GM21723 (cell line): ENCODE results near the gene ZBTB7B.
"Not testable (repeated sequence)": the region's sequence is repeated elsewhere in the genome, so short reads cannot be mapped to it uniquely, and the experiment has no call there.

ENCODE experiments used
- ATAC-seq: cut with Tn5 transposase; IDR thresholded peaks from one replicate; pipeline ENCODE4 v1.9.1; 2021; ENCODE audit warnings: mild to moderate bottlenecking, moderate library complexity; ENCODE audit not compliant: unreplicated experiment

Gene ZBTB7B

DNA sequence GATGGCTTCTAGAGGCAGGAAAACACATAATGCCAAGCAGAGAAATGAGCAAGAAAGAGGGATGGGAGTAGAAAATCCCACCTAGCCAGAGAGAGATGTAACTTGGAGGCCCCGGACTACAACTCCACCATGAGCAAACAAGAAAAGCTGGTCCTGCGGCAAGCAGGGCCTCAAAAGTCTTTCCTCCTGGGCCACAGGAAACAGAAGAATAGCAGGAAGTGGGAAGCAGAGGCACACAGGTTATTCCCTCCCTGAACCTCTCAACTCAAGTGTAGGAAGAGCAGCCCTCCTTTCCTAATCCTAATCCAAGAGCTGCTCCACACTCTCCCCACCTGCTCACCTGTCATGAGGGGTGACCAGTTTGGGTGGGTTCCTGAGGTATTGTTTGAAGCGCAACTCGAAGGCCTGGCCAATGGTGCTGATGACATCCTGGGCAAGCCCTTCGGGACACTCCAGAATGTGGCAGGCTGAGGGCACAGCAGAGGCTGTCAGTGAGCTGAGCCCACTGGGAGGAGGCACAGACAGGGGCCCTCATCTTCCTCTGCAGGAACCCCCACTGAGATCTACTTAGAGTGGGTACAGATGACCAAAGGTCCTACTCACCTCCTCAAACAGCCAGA, 35.2 kb upstream of the ZBTB7B start:
- no peak for ATAC-seq

DNA sequence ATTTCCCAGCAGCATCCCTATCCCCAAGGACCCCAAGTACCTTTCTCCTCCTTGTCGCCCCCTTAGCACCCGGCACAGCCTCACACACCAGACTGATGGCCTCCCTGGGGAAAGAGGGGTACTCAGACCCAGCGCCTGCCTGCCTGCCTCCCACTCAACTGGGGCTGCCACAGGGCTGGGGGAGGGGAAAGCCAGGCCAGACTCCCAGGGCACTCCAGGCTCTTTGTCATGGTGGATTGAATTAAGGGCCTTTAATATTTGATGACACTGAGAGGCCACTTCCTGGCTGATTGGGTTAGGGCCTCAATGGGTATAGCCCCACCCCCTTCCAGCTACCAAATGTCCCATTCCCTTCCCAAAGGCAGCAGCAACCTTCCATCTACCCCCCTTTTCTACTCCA, 33.9 kb upstream of the ZBTB7B start:
- no peak for ATAC-seq

DNA sequence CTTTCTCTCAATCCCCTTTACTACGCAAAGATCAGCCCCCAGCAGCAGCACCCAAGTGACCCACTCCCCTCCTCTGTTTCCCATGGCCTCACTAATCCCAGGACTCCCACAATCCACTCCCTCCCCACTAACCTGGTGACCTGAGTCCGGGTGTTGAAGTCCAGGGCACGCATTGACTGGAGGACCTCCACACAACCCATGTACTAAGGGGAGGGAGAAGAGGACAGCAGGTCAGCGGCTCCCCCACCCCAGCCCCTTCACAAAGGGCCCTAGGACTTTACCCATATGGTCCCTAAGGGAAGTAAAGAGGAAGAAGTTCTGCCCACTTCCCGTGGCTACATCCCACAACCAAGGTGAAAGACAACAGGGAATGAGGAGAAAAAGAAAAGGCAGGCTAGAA, 33.4 kb upstream of the ZBTB7B start:
- no peak for ATAC-seq

GRCh38 chr1:154969860-154970452, 32.6 kb upstream of the ZBTB7B start:
- ATAC-seq = no peak

DNA sequence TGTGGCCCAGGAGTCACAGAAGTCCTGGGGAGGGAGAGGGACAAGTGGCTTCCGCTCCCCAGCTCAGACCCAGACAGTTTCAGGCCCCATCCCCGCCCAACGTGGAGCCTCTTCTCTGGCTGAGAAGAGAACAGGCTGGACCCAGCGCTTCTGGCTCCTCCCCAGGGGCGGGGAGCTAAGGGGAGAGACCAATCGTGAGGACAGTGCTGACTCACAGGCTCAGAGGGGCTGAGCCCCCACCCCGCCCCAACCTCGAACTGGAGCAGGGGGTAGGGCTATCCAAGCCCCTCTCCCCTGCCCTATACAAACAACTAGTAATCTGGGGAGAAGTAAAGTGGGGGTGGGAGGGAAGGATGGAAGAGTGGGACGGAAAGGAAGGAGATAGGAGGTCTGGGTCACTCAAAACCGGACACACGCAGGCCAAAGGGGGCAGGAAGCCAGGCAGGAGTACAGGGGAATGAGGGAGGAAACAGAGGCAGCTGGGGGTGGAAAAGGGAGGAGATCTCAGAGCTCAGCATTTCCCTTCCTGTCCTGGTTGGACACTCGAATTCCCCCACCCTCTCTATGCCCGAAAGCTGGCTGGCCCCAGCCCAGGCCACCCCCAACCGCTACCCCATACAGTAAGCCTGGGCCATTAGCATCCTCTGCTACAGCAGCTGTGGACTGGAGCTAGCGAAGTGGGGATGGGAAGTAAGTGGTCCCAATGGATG, 31.8 kb upstream of the ZBTB7B start, which contains the start of gene SHC1:
Gene SHC1, minus strand, starts transcription at position 117 of the 710 bp plus-strand sequence. CDS start 221 bp downstream, outside the sequence.
- no peak for ATAC-seq

DNA sequence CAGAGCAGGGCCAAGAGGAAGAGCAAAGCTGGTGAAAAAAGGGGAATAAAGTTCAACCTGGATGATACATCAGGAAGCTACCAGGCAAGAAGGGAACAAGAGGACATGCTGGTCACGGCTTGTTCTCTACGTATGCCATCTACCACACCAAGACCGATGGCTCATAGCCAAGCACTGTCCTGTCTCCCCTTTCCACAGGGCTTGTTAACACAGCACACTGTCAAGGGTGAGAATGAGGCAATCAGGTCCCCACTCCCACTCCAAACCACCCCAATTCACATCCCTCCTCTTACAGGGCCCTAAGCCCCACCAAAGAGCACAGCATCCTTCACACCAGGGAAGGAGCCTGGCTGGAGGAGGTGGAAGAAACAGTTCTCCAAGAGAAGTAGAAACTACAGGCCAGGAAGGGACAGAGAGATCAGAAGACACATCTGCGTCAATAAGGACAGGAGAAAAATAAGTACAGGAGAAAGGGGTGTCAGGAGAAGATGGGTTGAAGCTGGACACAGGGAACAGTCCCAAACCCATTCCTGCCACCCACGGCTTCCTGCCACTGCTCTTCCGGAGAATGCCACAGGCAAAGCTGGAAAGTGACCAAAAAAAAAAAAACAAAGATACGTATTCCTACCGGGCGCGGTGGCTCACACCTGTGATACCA, 31.1 kb upstream of the ZBTB7B start:
- no peak for ATAC-seq

- no peak for ATAC-seq
Measured at GRCh38 chr1:154972213-154972516, 30.4 kb upstream of the ZBTB7B start.

DNA sequence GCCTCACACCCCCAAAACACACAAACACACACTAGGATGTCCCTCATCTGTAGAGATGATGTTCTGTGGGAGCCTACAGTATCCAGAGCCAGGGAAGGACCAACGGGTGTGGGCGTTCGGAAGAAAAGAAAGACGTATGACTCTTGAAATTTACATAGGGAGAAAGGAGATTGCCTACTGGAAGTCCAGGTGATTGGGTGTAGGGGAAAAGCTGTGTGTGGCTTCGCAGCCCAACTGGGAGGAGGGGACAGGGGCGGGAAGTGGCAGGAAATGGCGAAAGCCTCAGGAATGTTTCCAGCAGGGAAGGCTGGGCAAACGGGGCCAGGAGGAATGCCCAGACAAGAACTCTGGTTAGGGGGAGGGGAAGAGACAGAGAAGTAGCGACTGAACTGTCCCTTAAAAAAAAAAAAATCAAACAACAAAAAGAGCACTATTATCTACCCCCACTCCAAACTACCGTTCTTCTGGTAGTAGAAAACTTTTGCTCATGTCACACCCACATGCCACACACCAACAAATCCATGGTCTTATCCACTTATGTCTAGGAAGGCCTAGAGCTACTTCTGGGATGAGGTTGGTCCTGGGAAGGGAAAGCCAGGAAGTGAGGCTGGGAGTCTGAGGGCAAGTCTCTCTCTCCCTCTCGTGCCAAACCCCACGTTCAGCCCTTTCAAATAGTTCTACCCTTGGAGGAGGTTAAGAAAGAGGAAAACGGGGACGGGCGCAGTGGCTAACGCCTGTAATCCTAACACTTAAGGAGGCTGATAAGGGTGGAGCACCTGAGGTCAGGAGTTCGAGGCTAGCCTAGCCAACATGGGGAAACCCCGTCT, 29.9 kb upstream of the ZBTB7B start:
- ATAC-seq = no peak

DNA sequence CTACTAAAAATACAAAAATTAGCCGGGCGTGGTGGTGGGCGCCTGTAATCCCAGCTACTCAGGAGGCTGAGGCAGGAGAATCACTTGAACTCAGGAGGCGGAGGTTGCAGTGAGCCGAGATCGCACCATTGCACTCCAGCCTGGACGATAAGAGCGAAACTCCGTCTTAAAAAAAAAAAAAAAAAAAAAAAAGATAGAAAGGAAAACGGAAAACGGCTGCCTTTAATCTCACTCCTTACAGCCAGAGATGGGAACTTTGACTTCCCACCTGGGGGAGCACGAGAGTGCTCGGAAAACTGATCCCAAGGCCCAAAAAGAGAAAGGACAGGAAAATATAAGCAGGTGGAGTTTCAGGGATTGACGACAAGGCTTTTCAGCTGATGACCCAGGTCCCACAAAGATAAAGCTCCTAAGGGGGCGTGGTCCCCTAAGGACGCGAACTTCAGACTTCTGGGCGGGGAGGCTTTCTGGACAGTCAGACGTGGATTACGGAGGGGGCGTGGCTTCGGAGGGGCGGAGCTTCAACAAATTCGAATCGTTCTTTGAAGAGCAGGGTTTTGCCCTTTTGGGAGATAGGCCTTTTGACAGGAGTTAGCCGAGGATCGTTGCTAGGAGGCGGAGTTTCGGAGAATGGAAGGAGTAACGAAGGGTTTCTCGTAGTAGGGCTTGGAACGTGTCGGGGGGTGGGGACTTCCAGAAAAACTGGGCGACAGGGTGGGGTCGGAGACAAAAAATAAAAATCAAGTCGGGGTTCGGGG, 29.1 kb upstream of the ZBTB7B start:
- ATAC-seq = peak; percentile 33

DNA sequence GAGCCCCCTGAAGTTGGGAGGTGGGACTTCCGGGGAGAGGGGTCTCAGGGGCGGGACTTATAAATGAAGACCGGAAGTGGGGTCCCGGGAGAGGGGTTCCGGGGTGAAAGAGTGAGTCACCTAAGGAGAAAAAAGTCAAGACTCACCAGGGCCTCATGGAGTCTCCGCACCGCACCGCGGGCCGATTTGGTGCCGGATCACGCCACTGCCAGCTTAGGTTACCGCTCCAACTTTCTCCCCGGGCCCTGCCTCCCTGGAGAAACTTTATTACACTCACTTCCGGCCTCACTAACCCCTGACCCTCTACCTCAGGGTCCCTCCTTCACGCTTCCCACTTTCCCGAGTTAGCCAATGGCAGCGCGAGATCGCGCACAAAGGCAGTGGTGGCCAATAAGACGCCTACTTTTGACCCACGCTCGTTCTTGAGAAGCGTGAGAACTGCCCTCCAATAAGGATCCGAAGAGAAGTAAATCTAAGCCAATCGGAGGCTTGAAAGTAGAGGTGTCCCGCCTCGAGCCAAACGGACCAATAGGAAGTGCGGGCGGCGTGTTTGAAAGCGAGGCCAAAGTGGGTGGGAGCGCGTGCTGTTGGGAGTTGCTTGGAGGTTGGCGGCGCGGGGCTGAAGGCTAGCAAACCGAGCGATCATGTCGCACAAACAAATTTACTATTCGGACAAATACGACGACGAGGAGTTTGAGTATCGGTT, 28.3 kb upstream of the ZBTB7B start, which contains the start of gene CKS1B:
Gene CKS1B, plus strand, starts transcription at position 580 of the 706 bp plus-strand sequence. Its CDS starts 65 bp downstream, at position 645.
- ATAC-seq = peak; percentile 75

- ATAC-seq = peak; percentile 45
Measured at GRCh38 chr1:154974808-154975408, 27.7 kb upstream of the ZBTB7B start.

DNA sequence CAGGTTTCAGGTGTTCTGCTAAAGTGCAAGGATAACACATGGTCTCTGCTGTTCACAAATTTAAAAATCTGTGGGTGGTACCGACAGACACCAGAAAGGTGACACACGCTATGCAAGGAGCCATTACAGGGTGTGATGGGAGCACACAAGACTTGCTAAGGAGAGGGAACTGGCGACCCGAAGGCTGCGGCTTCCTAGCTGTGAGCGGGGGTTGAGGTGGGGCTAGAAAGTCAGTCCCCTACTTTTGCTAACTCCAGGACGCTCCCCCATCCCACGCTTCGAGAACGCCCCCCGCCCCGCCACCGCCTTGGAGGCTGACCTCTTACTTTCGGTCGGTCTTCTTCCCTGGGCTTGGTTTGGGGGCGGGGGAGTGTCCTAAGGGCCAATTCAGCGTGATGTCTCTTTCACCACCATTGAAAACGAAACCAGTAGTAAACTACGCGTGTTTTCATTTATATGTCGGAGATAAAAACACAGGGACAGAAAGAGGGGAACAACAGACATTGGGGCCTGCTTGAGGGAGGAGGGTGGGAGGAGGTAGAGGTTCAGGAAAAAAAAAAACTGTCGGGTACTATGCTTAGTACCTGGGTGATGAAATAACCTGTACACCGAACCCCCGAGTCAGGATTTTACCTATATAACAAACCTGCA, 27.1 kb upstream of the ZBTB7B start:
- no peak for ATAC-seq

DNA sequence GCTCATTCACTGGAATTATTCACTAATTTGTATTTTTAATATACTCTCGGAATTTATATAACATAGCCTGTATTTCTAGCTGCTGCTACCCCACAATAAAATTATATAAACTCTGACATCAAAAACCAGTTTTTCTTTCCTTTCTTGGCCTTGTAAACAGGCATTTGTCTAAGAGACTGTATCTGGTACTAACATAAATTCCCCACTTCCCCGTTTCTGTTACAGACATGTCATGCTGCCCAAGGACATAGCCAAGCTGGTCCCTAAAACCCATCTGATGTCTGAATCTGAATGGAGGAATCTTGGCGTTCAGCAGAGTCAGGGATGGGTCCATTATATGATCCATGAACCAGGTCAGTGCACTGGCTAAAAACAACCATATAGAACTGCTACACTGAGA, 24.8 kb upstream of the ZBTB7B start:
- ATAC-seq = not testable (repeated sequence)

DNA sequence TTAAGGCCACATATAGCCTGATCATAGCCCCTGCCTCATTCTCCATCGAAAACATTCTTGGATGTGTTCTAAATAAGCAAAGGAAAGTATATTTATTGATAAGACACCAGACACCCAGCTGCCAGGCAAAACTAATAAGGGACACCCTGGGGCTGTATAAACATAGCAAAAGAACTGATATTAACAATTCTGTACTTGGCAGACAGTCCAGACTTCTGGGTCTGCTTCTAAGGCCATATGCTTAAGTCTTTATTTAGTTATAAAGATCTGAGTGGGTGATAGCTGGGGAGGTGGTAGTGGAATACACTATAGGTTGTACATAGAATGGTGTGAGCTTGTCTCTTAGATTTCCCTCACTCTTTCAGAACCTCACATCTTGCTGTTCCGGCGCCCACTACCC, 24.2 kb upstream of the ZBTB7B start:
- ATAC-seq = no peak

- ATAC-seq = no peak
Measured at GRCh38 chr1:154982341-154982740, 20.3 kb upstream of the ZBTB7B start.

GRCh38 chr1:154982897-154983648, 19.5 kb upstream of the ZBTB7B start, which contains the start of gene FLAD1:
TSS of gene FLAD1 (plus strand) at chr1:154983344. CDS start at chr1:154983695, 351 bp downstream.
- ATAC-seq = peak; percentile 97

DNA sequence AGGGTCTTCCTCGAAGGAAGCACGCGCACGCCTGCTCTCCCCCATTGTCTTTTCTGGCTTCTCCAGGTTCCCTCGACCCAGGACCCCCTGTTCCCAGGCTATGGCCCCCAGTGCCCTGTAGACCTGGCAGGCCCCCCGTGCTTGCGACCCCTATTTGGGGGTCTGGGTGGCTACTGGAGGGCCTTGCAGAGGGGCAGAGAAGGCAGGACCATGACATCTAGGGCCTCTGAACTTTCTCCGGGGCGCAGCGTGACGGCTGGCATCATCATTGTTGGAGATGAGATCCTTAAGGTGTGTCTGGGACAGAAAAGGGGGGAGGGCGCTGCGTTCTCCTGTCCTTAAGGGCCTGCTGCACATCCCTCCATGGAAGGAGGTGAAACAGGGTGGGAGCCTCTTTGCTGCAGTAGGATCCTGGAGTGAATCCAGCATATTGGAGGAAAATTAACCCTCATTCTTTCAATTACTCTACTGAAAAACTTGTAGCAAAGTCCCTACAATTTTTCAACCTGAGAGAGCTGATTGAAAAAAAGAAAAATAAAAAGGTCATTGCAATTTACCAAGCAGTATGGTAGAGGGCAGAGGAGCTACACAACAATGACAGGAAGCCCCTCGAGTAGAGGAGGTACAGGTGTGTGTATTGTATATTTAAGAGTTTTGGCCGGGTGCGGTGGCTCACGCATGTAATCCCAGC, 18.7 kb upstream of the ZBTB7B start:
- ATAC-seq = no peak
